GM18508 (cell line): ENCODE data around the gene PRTG.
"Not testable (repeated sequence)": the region's sequence is repeated elsewhere in the genome, so short reads cannot be mapped to it uniquely, and the experiment has no call there.

Experiments used
- ATAC-seq: cut with Tn5 transposase; IDR thresholded peaks from one replicate; pipeline ENCODE4 v1.9.1; 2021; ENCODE audit warnings: moderate number of reproducible peaks; ENCODE audit not compliant: insufficient read depth, unreplicated experiment

PRTG gene

GRCh38 chr15:55652359-55652758 lies 90.6 kb downstream of the PRTG start:
- no peak for ATAC-seq

GRCh38 chr15:55649058-55649423 lies 93.9 kb downstream of the PRTG start:
- no peak for ATAC-seq

- no peak for ATAC-seq
Measured at GRCh38 chr15:55638764-55639163, 104.2 kb downstream of the PRTG start.

- no peak for ATAC-seq
Measured at GRCh38 chr15:55637086-55637485, 105.9 kb downstream of the PRTG start.

- no peak for ATAC-seq
Measured at GRCh38 chr15:55633731-55634130, 109.2 kb downstream of the PRTG start.

- no peak for ATAC-seq
Measured at GRCh38 chr15:55632434-55632833, 110.5 kb downstream of the PRTG start.

GRCh38 chr15:55630858-55631257 lies 112.1 kb downstream of the PRTG start:
- ATAC-seq = no peak

- ATAC-seq = no peak
Measured at GRCh38 chr15:55628369-55628730, 114.6 kb downstream of the PRTG start.

- no peak for ATAC-seq
Measured at GRCh38 chr15:55627730-55628368, 115.1 kb downstream of the PRTG start.

GRCh38 chr15:55619783-55620182 lies 123.2 kb downstream of the PRTG start:
- no peak for ATAC-seq

GRCh38 chr15:55618387-55618786 lies 124.6 kb downstream of the PRTG start:
- ATAC-seq = no peak

GRCh38 chr15:55615445-55615844 lies 127.5 kb downstream of the PRTG start:
- no peak for ATAC-seq

- ATAC-seq = no peak
Measured at GRCh38 chr15:55613727-55614126, 129.2 kb downstream of the PRTG start.

- no peak for ATAC-seq
Measured at GRCh38 chr15:55606214-55606613, 136.7 kb downstream of the PRTG start.

- ATAC-seq = no peak
Measured at GRCh38 chr15:55601374-55601773, 141.6 kb downstream of the PRTG start.

GRCh38 chr15:55599439-55599838 lies 143.5 kb downstream of the PRTG start:
- no peak for ATAC-seq

- not testable (repeated sequence) for ATAC-seq
Measured at GRCh38 chr15:55593019-55593418, 149.9 kb downstream of the PRTG start.

GRCh38 chr15:55590788-55591187 lies 152.2 kb downstream of the PRTG start:
- no peak for ATAC-seq

GRCh38 chr15:55589287-55589686 lies 153.7 kb downstream of the PRTG start:
- ATAC-seq = no peak

GRCh38 chr15:55588815-55589115 lies 154.2 kb downstream of the PRTG start:
- ATAC-seq = no peak

GRCh38 chr15:55588070-55588814 lies 154.7 kb downstream of the PRTG start, which contains the start of gene PYGO1:
Gene PYGO1, minus strand, starts transcription at chr15:55588345. Its CDS starts 462 bp downstream, at chr15:55587883.
- ATAC-seq = no peak
